HG03571 (cell line): ENCODE results near the gene GJB2.

ENCODE experiments used
- ATAC-seq: cut with Tn5 transposase; IDR thresholded peaks from one replicate; pipeline ENCODE4 v1.9.1; 2021; ENCODE audit not compliant: unreplicated experiment

Gene GJB2

GRCh38 chr13:20193162-20193906, 596 bp upstream of the GJB2 start:
- ATAC-seq: no peak

GRCh38 chr13:20192158-20192835, 441 bp downstream of the GJB2 start:
- ATAC-seq: no peak

DNA sequence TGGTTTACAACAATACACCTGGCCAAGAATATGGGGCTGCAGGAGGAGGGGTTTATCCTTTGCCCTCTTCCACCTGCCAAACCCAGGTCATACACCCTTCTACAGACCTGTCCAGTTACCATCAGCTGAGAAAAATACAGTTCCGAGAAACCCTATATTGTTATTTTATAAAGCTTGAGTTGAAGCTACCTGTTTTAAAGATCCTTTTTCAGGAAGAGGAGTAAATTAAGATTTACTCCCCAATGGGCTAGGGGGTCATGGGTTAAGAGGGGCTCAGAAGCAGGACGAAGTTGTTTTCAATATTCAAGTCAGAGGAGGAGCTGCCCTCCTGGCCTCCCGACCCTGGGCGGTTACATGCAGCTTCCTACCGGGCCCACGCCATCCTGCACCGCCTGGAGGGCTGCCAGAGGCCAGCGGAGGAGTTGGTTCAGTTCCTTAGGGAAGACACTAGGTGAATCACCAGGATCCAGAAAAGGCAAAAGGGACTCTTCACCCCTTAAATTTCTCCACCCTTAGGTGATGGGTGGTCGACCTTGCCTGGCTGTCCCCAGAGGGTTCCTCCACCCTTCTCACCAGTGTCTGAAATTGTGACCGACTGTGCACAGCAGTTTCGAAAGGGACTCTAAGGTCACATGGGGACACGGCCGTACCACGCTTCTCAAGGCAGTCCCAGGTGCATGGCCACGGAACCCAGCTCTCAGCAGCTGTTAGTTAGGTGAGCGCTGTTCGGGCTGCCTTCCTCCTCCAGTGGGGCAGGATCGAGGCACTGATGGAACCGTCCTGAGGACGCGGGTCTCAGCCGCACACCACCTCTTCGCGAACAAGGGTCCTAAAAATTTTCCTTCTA, 1.2 kb downstream of the GJB2 start:
- no peak for ATAC-seq

- no peak for ATAC-seq
Measured at GRCh38 chr13:20190481-20191310, 2.0 kb downstream of the GJB2 start.

- no peak for ATAC-seq
Measured at GRCh38 chr13:20190076-20190475, 2.7 kb downstream of the GJB2 start.

- no peak for ATAC-seq
Measured at GRCh38 chr13:20188667-20189553, 3.8 kb downstream of the GJB2 start.

DNA sequence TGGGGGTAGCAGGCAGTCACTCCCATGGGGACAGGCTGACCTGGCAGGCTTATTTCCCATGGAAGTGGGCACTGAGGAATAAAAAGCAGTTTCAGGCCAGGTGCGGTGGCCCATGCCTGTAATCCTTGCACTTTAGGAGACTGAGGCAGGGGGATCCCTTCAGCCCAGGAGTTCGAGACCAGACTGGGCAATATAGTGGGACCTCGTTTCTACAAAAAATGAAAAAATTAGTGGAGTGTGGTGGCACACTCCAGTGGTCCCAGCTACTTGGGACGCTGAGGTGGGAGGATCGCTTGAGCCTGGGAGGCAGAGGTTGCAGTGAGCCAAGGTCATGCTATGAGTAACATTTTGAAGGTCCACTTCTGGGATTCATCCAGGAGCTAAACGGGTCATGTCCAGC, 6.0 kb downstream of the GJB2 start:
- ATAC-seq: no peak

GRCh38 chr13:20185366-20186056, 7.2 kb downstream of the GJB2 start:
- no peak for ATAC-seq

DNA sequence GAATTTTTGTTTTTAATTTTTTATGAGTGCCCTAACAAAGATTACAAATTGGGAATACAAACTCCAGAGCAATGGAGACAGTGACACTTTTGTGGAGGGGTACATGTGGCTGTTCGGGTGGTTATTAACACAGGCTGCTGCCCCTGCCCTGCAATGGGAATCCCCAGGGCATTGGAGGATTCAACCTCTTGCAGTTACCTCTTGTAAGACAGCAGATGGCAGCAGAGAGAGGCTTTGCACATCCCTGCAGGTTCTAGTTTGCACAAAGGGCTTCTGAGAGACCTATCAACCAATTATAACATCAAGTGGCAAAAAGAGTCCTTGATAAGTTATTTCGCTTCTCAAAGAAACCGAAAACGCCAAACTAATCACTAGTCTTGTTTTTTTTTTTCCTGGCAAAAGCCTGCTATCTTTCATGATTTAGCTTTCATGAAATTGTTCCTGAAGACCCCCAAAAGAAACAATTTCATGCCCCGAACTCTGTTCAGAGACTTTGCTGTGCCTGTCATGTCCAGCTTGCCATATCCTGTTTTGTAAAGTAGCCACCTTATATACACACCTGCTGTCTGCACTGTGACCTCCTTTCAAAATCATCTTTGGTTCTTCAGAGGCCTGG, 10.4 kb downstream of the GJB2 start:
- peak; percentile 74 for ATAC-seq

- no peak for ATAC-seq
Measured at GRCh38 chr13:20181188-20181587, 11.6 kb downstream of the GJB2 start.

GRCh38 chr13:20178156-20178555, 14.6 kb downstream of the GJB2 start:
- no peak for ATAC-seq

- ATAC-seq: no peak
Measured at GRCh38 chr13:20177049-20177831, 15.5 kb downstream of the GJB2 start.

DNA sequence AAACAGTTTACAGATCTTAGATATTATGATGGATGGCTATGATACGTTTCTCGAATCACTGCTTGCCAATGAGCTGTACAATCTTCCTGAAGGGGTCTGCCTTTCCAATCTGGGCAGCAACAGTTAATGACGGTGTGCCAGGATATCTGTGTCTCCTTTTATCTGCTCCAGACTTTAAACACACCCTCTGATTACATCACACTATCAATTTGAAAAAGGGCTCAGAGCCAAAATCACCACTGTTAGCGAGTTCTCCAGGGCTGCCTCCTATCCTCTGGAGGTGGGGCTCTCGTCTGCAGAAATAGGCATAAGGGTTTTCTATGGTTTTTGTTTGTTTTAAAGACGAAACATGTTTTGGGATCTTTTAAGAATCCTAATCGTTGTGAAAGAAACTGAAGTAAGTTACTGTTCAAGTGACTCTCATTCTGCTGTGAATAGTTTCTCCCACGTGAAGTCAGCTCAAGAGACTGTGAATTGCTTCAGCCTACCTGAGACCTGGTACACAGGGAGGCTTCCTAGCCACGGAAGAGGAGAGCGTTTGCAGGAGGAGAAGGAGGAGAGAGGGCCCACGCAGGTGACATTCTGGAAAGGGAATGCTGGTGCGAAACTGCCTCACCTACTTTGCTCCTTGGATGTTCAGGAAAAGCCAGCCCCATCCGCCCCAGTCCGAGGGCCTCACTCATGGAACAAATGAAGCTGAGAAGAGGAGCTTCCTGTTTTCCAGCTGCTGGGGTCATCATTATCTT, 16.7 kb downstream of the GJB2 start:
- no peak for ATAC-seq

DNA sequence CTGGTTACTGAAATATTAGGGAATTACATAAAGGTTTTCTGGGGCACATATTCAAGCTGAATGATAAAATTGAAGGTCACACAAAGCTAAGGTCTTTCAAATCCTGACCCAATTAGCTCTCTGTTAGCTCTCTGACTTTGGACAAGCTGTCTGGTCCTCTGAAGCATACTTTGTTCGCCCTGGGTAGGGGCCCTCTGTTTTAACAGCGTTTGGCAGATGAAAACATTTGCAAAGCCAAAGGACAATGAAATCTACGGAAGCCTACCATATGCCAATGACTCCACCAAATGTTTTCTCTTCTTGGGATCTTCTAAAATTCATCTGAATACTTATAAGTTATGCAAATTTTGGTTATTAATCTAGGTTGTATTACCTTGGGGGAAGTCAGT, 17.3 kb downstream of the GJB2 start:
- no peak for ATAC-seq

DNA sequence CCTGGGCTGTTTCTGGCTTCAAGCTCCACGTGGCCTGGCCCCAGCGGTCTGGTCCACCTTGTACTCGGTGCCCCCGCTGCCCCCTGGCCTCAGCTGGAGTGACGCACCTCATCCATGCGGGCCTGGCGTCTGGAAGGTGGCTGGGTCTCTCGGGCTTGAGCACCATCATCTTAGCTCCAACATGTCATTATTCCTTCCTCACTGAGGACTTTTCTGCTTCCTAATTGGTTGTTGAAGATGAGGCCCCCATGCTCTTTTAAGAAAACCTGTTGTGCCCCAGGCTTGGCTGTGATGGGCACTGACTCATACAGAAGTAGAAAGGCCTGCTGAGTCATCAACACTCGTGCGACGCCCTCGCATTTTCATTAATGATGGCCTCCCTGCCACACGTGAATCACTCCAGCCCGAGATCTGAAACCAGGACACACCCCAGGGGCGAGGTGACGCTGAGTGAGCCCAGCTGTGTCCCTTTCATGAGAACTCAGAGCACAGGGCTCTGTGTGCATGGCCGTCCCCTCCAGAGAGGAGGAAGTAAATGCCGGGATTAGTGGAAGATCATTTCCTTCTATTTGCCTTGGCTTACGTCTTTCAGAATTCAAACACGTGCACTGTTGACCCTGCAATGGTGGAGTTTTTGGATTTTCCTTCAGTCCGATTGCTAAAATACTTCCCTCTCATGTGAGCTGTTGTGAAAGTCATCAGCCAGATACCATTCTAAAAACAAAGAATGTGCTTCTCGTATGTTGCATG, 17.9 kb downstream of the GJB2 start:
- ATAC-seq: peak; percentile 89

- no peak for ATAC-seq
Measured at GRCh38 chr13:20173116-20173746, 19.5 kb downstream of the GJB2 start.
